ENCODE results near the gene CT45A9. TPM values are rescaled to one million over a fixed set of nuclear protein-coding genes. Genes with fewer than 3 reads are reported as not detected.
"Not testable (repeated sequence)": the region's sequence is repeated elsewhere in the genome, so short reads cannot be mapped to it uniquely, and the experiment has no call there.

The CT45A9 gene
- not detected for total RNA-seq
- polyA plus RNA-seq = not detected

- not testable (repeated sequence) for DNase-seq; H3K27me3 ChIP-seq (ENCODE audit: control insufficient read depth, insufficient read depth, low read length); H3K27ac Mint-ChIP-seq; H3K36me3 Mint-ChIP-seq; H3K4me1 Mint-ChIP-seq; H3K27ac ChIP-seq (ENCODE audit: insufficient read depth, low read length, poor library complexity, severe bottlenecking); H3K4me3 ChIP-seq (ENCODE audit: low read depth, low read length); H3K4me1 ChIP-seq (ENCODE audit: control insufficient read depth, insufficient read depth, low read length, poor library complexity, severe bottlenecking); H3K9me3 ChIP-seq (ENCODE audit: control insufficient read depth in 2 of 2, low read length in 2 of 2); H3K9me3 Mint-ChIP-seq; H3K36me3 ChIP-seq (ENCODE audit: control insufficient read depth, insufficient read depth, low read length); ATAC-seq (ENCODE audit: low read depth in 2 of 2); H3K27me3 Mint-ChIP-seq; H3K4me3 Mint-ChIP-seq
Measured at GRCh38 chrX:135871712-135872111, at the start of gene CT45A9. TSS of gene CT45A9 (minus strand) at chrX:135871812. CDS start at chrX:135868061, 3,751 bp downstream.

- not testable (repeated sequence) for H3K36me3 Mint-ChIP-seq; H3K4me1 ChIP-seq (ENCODE audit: control insufficient read depth, insufficient read depth, low read length, poor library complexity, severe bottlenecking); H3K27me3 ChIP-seq (ENCODE audit: control insufficient read depth, insufficient read depth, low read length); DNase-seq; H3K4me1 Mint-ChIP-seq; H3K9me3 ChIP-seq (ENCODE audit: control insufficient read depth in 2 of 2, low read length in 2 of 2); H3K27ac ChIP-seq (ENCODE audit: insufficient read depth, low read length, poor library complexity, severe bottlenecking); ATAC-seq (ENCODE audit: low read depth in 2 of 2); H3K4me3 Mint-ChIP-seq; H3K36me3 ChIP-seq (ENCODE audit: control insufficient read depth, insufficient read depth, low read length); H3K9me3 Mint-ChIP-seq; H3K27ac Mint-ChIP-seq; H3K4me3 ChIP-seq (ENCODE audit: low read depth, low read length); H3K27me3 Mint-ChIP-seq
Measured at GRCh38 chrX:135920516-135920915, 48.9 kb upstream of the CT45A9 start.

GRCh38 chrX:135914404-135914803, 42.8 kb upstream of the CT45A9 start:
- Histone ChIP-seq H3K9me3 (ENCODE audit: control insufficient read depth in 2 of 2, low read length in 2 of 2) (no peaks in the 10 kb centered on the region), H3K4me3 (ENCODE audit: low read depth, low read length) (no peak overlapping the region), H3K36me3 (ENCODE audit: control insufficient read depth, insufficient read depth, low read length) (no peaks in the 10 kb centered on the region), H3K27me3 (ENCODE audit: control insufficient read depth, insufficient read depth, low read length) (no peaks in the 10 kb centered on the region), H3K4me1 (ENCODE audit: control insufficient read depth, insufficient read depth, low read length, poor library complexity, severe bottlenecking) (no peaks in the 10 kb centered on the region), H3K27ac (ENCODE audit: insufficient read depth, low read length, poor library complexity, severe bottlenecking) (no peak overlapping the region)
- H3K4me3 Mint-ChIP-seq = no peak overlapping the region
- H3K27me3 Mint-ChIP-seq = no peaks in the 10 kb centered on the region
- no peak for ATAC-seq (ENCODE audit: low read depth in 2 of 2)
- H3K36me3 Mint-ChIP-seq = no peaks in the 10 kb centered on the region
- H3K9me3 Mint-ChIP-seq = peaks cover 0 to 2% (median 0%) of the 10 kb centered on the region in 7 donors
- H3K27ac Mint-ChIP-seq = no peak overlapping the region
- no peak for DNase-seq
- no peaks in the 10 kb centered on the region for H3K4me1 Mint-ChIP-seq

- H3K9me3 Mint-ChIP-seq = peaks cover 0 to 2% (median 0%) of the 10 kb centered on the region in 7 donors
- Histone ChIP-seq H3K27ac (ENCODE audit: insufficient read depth, low read length, poor library complexity, severe bottlenecking) (no peak overlapping the region), H3K4me1 (ENCODE audit: control insufficient read depth, insufficient read depth, low read length, poor library complexity, severe bottlenecking) (no peaks in the 10 kb centered on the region), H3K36me3 (ENCODE audit: control insufficient read depth, insufficient read depth, low read length) (no peaks in the 10 kb centered on the region), H3K9me3 (ENCODE audit: control insufficient read depth in 2 of 2, low read length in 2 of 2) (no peaks in the 10 kb centered on the region), H3K4me3 (ENCODE audit: low read depth, low read length) (no peak overlapping the region), H3K27me3 (ENCODE audit: control insufficient read depth, insufficient read depth, low read length) (no peaks in the 10 kb centered on the region)
- H3K4me3 Mint-ChIP-seq = no peak overlapping the region
- ATAC-seq (ENCODE audit: low read depth in 2 of 2) (no peak), DNase-seq (no peak)
- no peaks in the 10 kb centered on the region for H3K4me1 Mint-ChIP-seq
- peaks cover 4% of the 10 kb centered on the region for H3K27me3 Mint-ChIP-seq
- H3K27ac Mint-ChIP-seq = no peak overlapping the region
- H3K36me3 Mint-ChIP-seq = no peaks in the 10 kb centered on the region
Measured at GRCh38 chrX:135910251-135910650, 38.6 kb upstream of the CT45A9 start.

GRCh38 chrX:135893294-135893817, 21.7 kb upstream of the CT45A9 start, which contains the start of the genes CT45A10 and SAGE1:
TSS of gene CT45A10 (minus strand) at chrX:135893444. CDS start at chrX:135885344, 8,100 bp downstream.
TSS of gene SAGE1 (plus strand) at chrX:135893716. CDS start at chrX:135896243, 2,527 bp downstream.
- Mint-ChIP-seq H3K9me3 (peaks cover 0 to 1% (median 0%) of the 10 kb centered on the region in 7 donors), H3K27me3 (no peaks in the 10 kb centered on the region), H3K4me3 (no peak within 1 kb of the TSS), H3K27ac (no peak within 1 kb of the TSS), H3K36me3 (no peaks in the 10 kb centered on the region), H3K4me1 (no peaks in the 10 kb centered on the region)
- no peaks in the 10 kb centered on the region for H3K27me3 ChIP-seq (ENCODE audit: control insufficient read depth, insufficient read depth, low read length)
- ATAC-seq (ENCODE audit: low read depth in 2 of 2) (no peak), DNase-seq (no peak)
- no peak within 1 kb of the TSS for H3K27ac ChIP-seq (ENCODE audit: insufficient read depth, low read length, poor library complexity, severe bottlenecking)
- no peaks in the 10 kb centered on the region for H3K4me1 ChIP-seq (ENCODE audit: control insufficient read depth, insufficient read depth, low read length, poor library complexity, severe bottlenecking)
- no peaks in the 10 kb centered on the region for H3K9me3 ChIP-seq (ENCODE audit: control insufficient read depth in 2 of 2, low read length in 2 of 2)
- no peak within 1 kb of the TSS for H3K4me3 ChIP-seq (ENCODE audit: low read depth, low read length)
- no peaks in the 10 kb centered on the region for H3K36me3 ChIP-seq (ENCODE audit: control insufficient read depth, insufficient read depth, low read length)

GRCh38 chrX:135892781-135893180, 21.2 kb upstream of the CT45A9 start:
- Histone ChIP-seq H3K27me3 (ENCODE audit: control insufficient read depth, insufficient read depth, low read length) (no peaks in the 10 kb centered on the region), H3K9me3 (ENCODE audit: control insufficient read depth in 2 of 2, low read length in 2 of 2) (no peaks in the 10 kb centered on the region), H3K4me1 (ENCODE audit: control insufficient read depth, insufficient read depth, low read length, poor library complexity, severe bottlenecking) (no peaks in the 10 kb centered on the region), H3K4me3 (ENCODE audit: low read depth, low read length) (no peak overlapping the region), H3K36me3 (ENCODE audit: control insufficient read depth, insufficient read depth, low read length) (no peaks in the 10 kb centered on the region), H3K27ac (ENCODE audit: insufficient read depth, low read length, poor library complexity, severe bottlenecking) (no peak overlapping the region)
- Mint-ChIP-seq H3K4me1 (no peaks in the 10 kb centered on the region), H3K36me3 (no peaks in the 10 kb centered on the region), H3K27ac (no peak overlapping the region), H3K27me3 (no peaks in the 10 kb centered on the region), H3K4me3 (no peak overlapping the region), H3K9me3 (peaks cover 0 to 1% (median 0%) of the 10 kb centered on the region in 7 donors)
- ATAC-seq (ENCODE audit: low read depth in 2 of 2) = no peak
- DNase-seq = no peak

GRCh38 chrX:135890087-135890585, 18.5 kb upstream of the CT45A9 start:
- Mint-ChIP-seq H3K27ac (no peak overlapping the region), H3K9me3 (peaks cover 0 to 1% (median 0%) of the 10 kb centered on the region in 7 donors), H3K27me3 (no peaks in the 10 kb centered on the region), H3K36me3 (no peaks in the 10 kb centered on the region), H3K4me3 (no peak overlapping the region), H3K4me1 (no peaks in the 10 kb centered on the region)
- Histone ChIP-seq H3K27me3 (ENCODE audit: control insufficient read depth, insufficient read depth, low read length) (no peaks in the 10 kb centered on the region), H3K36me3 (ENCODE audit: control insufficient read depth, insufficient read depth, low read length) (no peaks in the 10 kb centered on the region), H3K4me3 (ENCODE audit: low read depth, low read length) (no peak overlapping the region), H3K4me1 (ENCODE audit: control insufficient read depth, insufficient read depth, low read length, poor library complexity, severe bottlenecking) (no peaks in the 10 kb centered on the region), H3K27ac (ENCODE audit: insufficient read depth, low read length, poor library complexity, severe bottlenecking) (no peak overlapping the region), H3K9me3 (ENCODE audit: control insufficient read depth in 2 of 2, low read length in 2 of 2) (no peaks in the 10 kb centered on the region)
- DNase-seq = no peak
- no peak for ATAC-seq (ENCODE audit: low read depth in 2 of 2)

GRCh38 chrX:135888976-135889375, 17.4 kb upstream of the CT45A9 start:
- H3K9me3 Mint-ChIP-seq, H3K27me3 Mint-ChIP-seq: not testable (repeated sequence)
- DNase-seq = peak in 2 of 3 donors; percentile 2 to 15

More at GRCh38 chrX:135888976-135889375, 17.4 kb upstream of the CT45A9 start:
- H3K27ac Mint-ChIP-seq; H3K4me1 ChIP-seq (ENCODE audit: control insufficient read depth, insufficient read depth, low read length, poor library complexity, severe bottlenecking); H3K27ac ChIP-seq (ENCODE audit: insufficient read depth, low read length, poor library complexity, severe bottlenecking); H3K4me1 Mint-ChIP-seq; H3K36me3 ChIP-seq (ENCODE audit: control insufficient read depth, insufficient read depth, low read length); H3K9me3 ChIP-seq (ENCODE audit: control insufficient read depth in 2 of 2, low read length in 2 of 2); H3K27me3 ChIP-seq (ENCODE audit: control insufficient read depth, insufficient read depth, low read length); H3K36me3 Mint-ChIP-seq; H3K4me3 ChIP-seq (ENCODE audit: low read depth, low read length); H3K4me3 Mint-ChIP-seq; ATAC-seq (ENCODE audit: low read depth in 2 of 2): not testable (repeated sequence)
